Esophagus squamous epithelium (tissue), 4 donors: ENCODE measurements around the gene TCEAL9.

Experiments
- POLR2A ChIP-seq, 4 donors: fragments of 450-650 bp; IDR thresholded peaks; one replicate each; pipeline ENCODE4 v1.6.1; 2017; ENCODE audit warnings: antibody characterized with exemption in 4 of 4, mild to moderate bottlenecking in 4 of 4, moderate library complexity in 3 of 4
- TF ChIP-seq, protein P1 (sequence below), 6 experiments: fragments of 450-650 bp in 4 of 6; fragments of 200-600 bp in 2 of 6; sonication (generic) in 2 of 6; IDR thresholded peaks; one replicate each; pipeline ENCODE4 v1.5.1; 2016 to 2019; ENCODE audit warnings: antibody characterized with exemption in 6 of 6, mild to moderate bottlenecking in 4 of 6, moderate library complexity in 4 of 6

DNA sequence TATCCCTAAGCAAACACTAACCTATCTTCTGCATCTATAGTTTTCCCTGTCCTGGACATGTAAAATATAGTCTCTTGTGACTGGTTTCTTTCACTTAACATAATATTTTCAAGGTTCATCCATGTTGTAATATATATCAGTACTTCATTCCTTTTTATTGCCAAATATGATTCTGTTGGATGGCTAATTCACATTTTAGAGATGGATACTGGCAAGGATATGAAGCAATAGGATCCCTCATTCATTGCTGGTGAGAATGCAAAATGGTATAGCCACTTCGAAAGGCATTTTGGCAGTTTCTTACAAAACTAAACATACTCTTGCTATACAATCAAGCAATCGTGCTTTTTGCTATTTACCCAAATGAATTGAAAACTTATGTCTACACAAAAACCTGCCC, 6.7 kb downstream of the TCEAL9 start:
- TF ChIP-seq POLR2A (IDR thresholded peaks at IDR 0.05): no peak
- TF ChIP-seq, protein P1, sequence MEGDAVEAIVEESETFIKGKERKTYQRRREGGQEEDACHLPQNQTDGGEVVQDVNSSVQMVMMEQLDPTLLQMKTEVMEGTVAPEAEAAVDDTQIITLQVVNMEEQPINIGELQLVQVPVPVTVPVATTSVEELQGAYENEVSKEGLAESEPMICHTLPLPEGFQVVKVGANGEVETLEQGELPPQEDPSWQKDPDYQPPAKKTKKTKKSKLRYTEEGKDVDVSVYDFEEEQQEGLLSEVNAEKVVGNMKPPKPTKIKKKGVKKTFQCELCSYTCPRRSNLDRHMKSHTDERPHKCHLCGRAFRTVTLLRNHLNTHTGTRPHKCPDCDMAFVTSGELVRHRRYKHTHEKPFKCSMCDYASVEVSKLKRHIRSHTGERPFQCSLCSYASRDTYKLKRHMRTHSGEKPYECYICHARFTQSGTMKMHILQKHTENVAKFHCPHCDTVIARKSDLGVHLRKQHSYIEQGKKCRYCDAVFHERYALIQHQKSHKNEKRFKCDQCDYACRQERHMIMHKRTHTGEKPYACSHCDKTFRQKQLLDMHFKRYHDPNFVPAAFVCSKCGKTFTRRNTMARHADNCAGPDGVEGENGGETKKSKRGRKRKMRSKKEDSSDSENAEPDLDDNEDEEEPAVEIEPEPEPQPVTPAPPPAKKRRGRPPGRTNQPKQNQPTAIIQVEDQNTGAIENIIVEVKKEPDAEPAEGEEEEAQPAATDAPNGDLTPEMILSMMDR (IDR thresholded peaks at IDR 0.05): no peak
